Measurements from ENCODE around the gene ANKRD11.
A peak's percentile ranks its signal among the peaks of the same experiment; 100 is the strongest.

The ANKRD11 gene

GRCh38 chr16:89506791-89507191 lies 16.4 kb upstream of the ANKRD11 start:
- no peak for DNase-seq

- no peak for DNase-seq
These were observed 15.7 kb upstream of the ANKRD11 start for GRCh38 chr16:89506113-89506504.

- peak; percentile 87 for DNase-seq
These were observed 15.1 kb upstream of the ANKRD11 start for GRCh38 chr16:89505204-89506112.

GRCh38 chr16:89504091-89504490 lies 13.7 kb upstream of the ANKRD11 start:
- DNase-seq: peak; percentile 49

GRCh38 chr16:89502081-89502843 lies 11.9 kb upstream of the ANKRD11 start:
- no peak for DNase-seq

- no peak for DNase-seq
These were observed 9.4 kb upstream of the ANKRD11 start for GRCh38 chr16:89499767-89500166.

- peak; percentile 64 for DNase-seq
These were observed 8.5 kb upstream of the ANKRD11 start for GRCh38 chr16:89498839-89499238.

- DNase-seq: no peak
These were observed 4.8 kb upstream of the ANKRD11 start for GRCh38 chr16:89495121-89495520.

GRCh38 chr16:89493776-89494175 lies 3.4 kb upstream of the ANKRD11 start:
- no peak for DNase-seq

- DNase-seq: no peak
These were observed 1.8 kb upstream of the ANKRD11 start for GRCh38 chr16:89491974-89492687.

GRCh38 chr16:89491238-89491869 lies 993 bp upstream of the ANKRD11 start:
- no peak for DNase-seq

- DNase-seq: peak; percentile 39
These were observed 393 bp downstream of the ANKRD11 start for GRCh38 chr16:89489898-89490438.

- peak; percentile 92 for DNase-seq
These were observed 1.1 kb downstream of the ANKRD11 start for GRCh38 chr16:89489040-89489897.

- DNase-seq: no peak
These were observed 4.6 kb downstream of the ANKRD11 start for GRCh38 chr16:89485701-89486246.

GRCh38 chr16:89484923-89485679 lies 5.3 kb downstream of the ANKRD11 start:
- no peak for DNase-seq

GRCh38 chr16:89484041-89484501 lies 6.3 kb downstream of the ANKRD11 start:
- no peak for DNase-seq

- DNase-seq: no peak
These were observed 7.5 kb downstream of the ANKRD11 start for GRCh38 chr16:89482817-89483205.

- DNase-seq: no peak
These were observed 8.1 kb downstream of the ANKRD11 start for GRCh38 chr16:89482150-89482816.

- no peak for DNase-seq
These were observed 8.9 kb downstream of the ANKRD11 start for GRCh38 chr16:89481356-89481955.
